HEK293T (cell line): ENCODE data around the gene GRIA4.

ENCODE experiments used
- CTCF ChIA-PET: fragments of 350-600 bp; formaldehyde crosslinking; extraction: SDS; loops from one replicate; lab custom pipeline; 2021; ENCODE audit warnings: antibody characterized with exemption, inconsistent platforms; lab: Yijun Ruan, JAX
- POLR2A ChIA-PET: fragments of 350-600 bp; formaldehyde crosslinking; extraction: SDS; loops from one replicate; lab custom pipeline; 2020; ENCODE audit warnings: antibody characterized with exemption, inconsistent platforms; lab: Yijun Ruan, JAX
- DNase-seq: peaks from one replicate; pipeline ENCODE4 v3.0.0; 2012; ENCODE audit warnings: mixed read lengths; ENCODE audit errors: extremely low spot score
- ARNT ChIP-seq: fragments of 450-650 bp; IDR thresholded peaks from 2 replicates; pipeline ENCODE4 v1.6.1; 2017; ENCODE audit warnings: mild to moderate bottlenecking
- BHLHE40 ChIP-seq: fragments of 450-650 bp; IDR thresholded peaks from 2 replicates; pipeline ENCODE4 v1.6.1; 2016; ENCODE audit warnings: mild to moderate bottlenecking, moderate library complexity, borderline replicate concordance
- CTBP1 ChIP-seq: fragments of 450-650 bp; IDR thresholded peaks from 2 replicates; pipeline ENCODE4 v1.6.1; 2016; ENCODE audit warnings: borderline replicate concordance
- ELF4 ChIP-seq: fragments of 450-650 bp; IDR thresholded peaks from 2 replicates; pipeline ENCODE4 v1.6.1; 2017; ENCODE audit warnings: antibody characterized with exemption
- FOXA1 ChIP-seq: fragments of 450-650 bp; IDR thresholded peaks from 2 replicates; pipeline ENCODE4 v1.6.1; 2016; ENCODE audit warnings: mild to moderate bottlenecking
- FOXK2 ChIP-seq: fragments of 450-650 bp; IDR thresholded peaks from 2 replicates; pipeline ENCODE4 v1.6.1; 2016; ENCODE audit warnings: mild to moderate bottlenecking
- FOXM1 ChIP-seq: fragments of 450-650 bp; IDR thresholded peaks from 2 replicates; pipeline ENCODE4 v1.6.1; 2017; ENCODE audit warnings: mild to moderate bottlenecking, borderline replicate concordance
- HDGF ChIP-seq: fragments of 450-650 bp; IDR thresholded peaks from 2 replicates; pipeline ENCODE4 v1.6.1; 2017; ENCODE audit warnings: antibody characterized with exemption, borderline replicate concordance
- L3MBTL2 ChIP-seq: fragments of 450-650 bp; conservative IDR thresholded peaks from 2 replicates; pipeline ENCODE4 v1.6.1; 2016; ENCODE audit warnings: mild to moderate bottlenecking
- LEF1 ChIP-seq: fragments of 450-650 bp; IDR thresholded peaks from 2 replicates; pipeline ENCODE4 v1.6.1; 2017; ENCODE audit warnings: mild to moderate bottlenecking, borderline replicate concordance
- NFRKB ChIP-seq: fragments of 450-650 bp; IDR thresholded peaks from 2 replicates; pipeline ENCODE4 v1.6.1; 2016; ENCODE audit warnings: mild to moderate bottlenecking, moderate library complexity
- PKNOX1 ChIP-seq: fragments of 450-650 bp; IDR thresholded peaks from 2 replicates; pipeline ENCODE4 v1.6.1; 2016
- SP1 ChIP-seq: fragments of 450-650 bp; IDR thresholded peaks from 2 replicates; pipeline ENCODE4 v1.6.1; 2017
- SUZ12 ChIP-seq: fragments of 450-650 bp; IDR thresholded peaks from 2 replicates; pipeline ENCODE4 v1.6.1; 2016; ENCODE audit warnings: mild to moderate bottlenecking
- TARDBP ChIP-seq: fragments of 450-650 bp; IDR thresholded peaks from 2 replicates; pipeline ENCODE4 v1.6.1; 2016
- ZNF384 ChIP-seq: fragments of 450-650 bp; IDR thresholded peaks from 2 replicates; pipeline ENCODE4 v1.6.1; 2016

The GRIA4 gene

GRCh38 chr11:105589346-105589745 lies 20.5 kb upstream of the GRIA4 start:
- TF ChIP-seq SP1: no peak
- no peak for TF ChIP-seq L3MBTL2
- no peak for TF ChIP-seq FOXA1
- no peak for TF ChIP-seq PKNOX1
- no peak for TF ChIP-seq HDGF
- no peak for TF ChIP-seq CTBP1
- no peak for TF ChIP-seq TARDBP
- no peak for TF ChIP-seq FOXK2
- no peak for TF ChIP-seq NFRKB
- no peak for TF ChIP-seq ARNT
- ChIA-PET CTCF (no interaction called here), POLR2A (no interaction called here)
- no peak for DNase-seq

DNA sequence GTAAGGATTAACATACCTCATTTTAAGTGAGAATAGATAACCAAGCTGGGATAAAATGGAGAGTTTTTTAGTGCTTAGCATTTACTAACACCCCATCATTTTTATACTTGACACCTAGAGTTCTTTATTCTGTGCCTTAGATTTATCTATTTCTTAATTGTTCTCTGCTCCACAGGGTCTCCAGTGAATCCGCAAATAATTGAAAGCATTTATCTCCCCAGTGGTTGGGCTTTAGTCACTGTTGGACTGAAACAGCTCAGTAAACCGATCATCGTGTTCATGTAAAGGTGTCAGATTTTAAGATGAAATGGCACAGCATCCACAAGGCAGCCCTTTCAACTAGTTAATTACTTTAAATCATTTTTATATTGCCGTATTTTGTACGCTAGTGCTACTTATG lies 17.8 kb upstream of the GRIA4 start:
- ChIA-PET POLR2A (no interaction called here), CTCF (no interaction called here)
- no peak for DNase-seq
- no peak for TF ChIP-seq BHLHE40
- TF ChIP-seq ELF4: no peak
- TF ChIP-seq NFRKB: no peak
- no peak for TF ChIP-seq SP1
- TF ChIP-seq PKNOX1: no peak
- TF ChIP-seq ZNF384: no peak
- TF ChIP-seq SUZ12: no peak
- TF ChIP-seq CTBP1: no peak

- POLR2A ChIA-PET: no interaction called here
- CTCF ChIA-PET: no interaction called here
Observed at GRCh38 chr11:105598371-105598770, 11.5 kb upstream of the GRIA4 start.

GRCh38 chr11:105603156-105603555 lies 6.7 kb upstream of the GRIA4 start:
- CTCF ChIA-PET: no interaction called here
- POLR2A ChIA-PET: no interaction called here

More at GRCh38 chr11:105598371-105598770, 11.5 kb upstream of the GRIA4 start:
- TF ChIP-seq NFRKB: no peak
- TF ChIP-seq ZNF384: no peak
- TF ChIP-seq L3MBTL2: no peak
- TF ChIP-seq PKNOX1: no peak
- TF ChIP-seq HDGF: no peak
- no peak for TF ChIP-seq LEF1
- no peak for TF ChIP-seq SP1
- no peak for DNase-seq

GRCh38 chr11:105609341-105609781 lies 512 bp upstream of the GRIA4 start:
- DNase-seq: peak; percentile 23
- POLR2A ChIA-PET: no interaction called here
- CTCF ChIA-PET: no interaction called here
- TF ChIP-seq PKNOX1: no peak

More at GRCh38 chr11:105603156-105603555, 6.7 kb upstream of the GRIA4 start:
- TF ChIP-seq ELF4 (no peak), BHLHE40 (no peak), HDGF (no peak), FOXM1 (no peak), LEF1 (no peak)
- DNase-seq: no peak

DNA sequence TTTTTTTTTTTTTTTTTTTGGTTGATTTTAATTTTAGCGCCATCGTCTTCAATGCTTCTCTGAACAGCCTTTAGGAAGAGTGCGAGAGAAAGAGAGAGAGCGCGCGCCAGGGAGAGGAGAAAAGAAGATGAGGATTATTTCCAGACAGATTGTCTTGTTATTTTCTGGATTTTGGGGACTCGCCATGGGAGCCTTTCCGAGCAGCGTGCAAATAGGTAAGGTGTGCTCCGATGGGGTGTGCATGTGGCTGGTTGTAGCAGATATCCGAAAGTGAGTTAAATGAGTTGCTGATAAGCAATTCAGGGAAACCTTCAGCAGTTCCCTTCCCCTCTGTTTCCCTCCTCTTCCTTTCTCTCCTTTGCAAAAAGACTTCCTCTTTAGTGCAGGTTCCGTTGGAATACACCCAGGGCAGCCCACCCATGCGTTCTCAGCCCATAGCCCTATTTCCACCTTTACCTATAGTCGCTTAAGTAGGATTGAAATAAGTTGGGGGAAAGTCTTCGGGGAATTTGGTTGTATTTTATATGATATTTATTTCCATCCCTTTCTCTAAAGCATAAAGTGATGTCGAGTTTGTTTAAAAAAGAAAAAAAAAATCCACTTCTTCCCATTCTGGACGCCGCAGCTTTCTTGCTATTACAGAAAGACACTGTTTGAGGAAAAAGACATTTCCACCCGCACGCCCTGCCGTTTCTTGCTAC lies 1.1 kb downstream of the GRIA4 start:
- no peak for DNase-seq
- no peak for TF ChIP-seq FOXM1
- no peak for TF ChIP-seq LEF1
- TF ChIP-seq ELF4: no peak
- no peak for TF ChIP-seq SP1
- no peak for TF ChIP-seq ARNT
- no peak for TF ChIP-seq FOXK2
- no peak for TF ChIP-seq NFRKB
- TF ChIP-seq ZNF384: no peak
- TF ChIP-seq CTBP1: no peak
- TF ChIP-seq PKNOX1: no peak
- no peak for TF ChIP-seq L3MBTL2
- TF ChIP-seq HDGF: no peak
- no peak for TF ChIP-seq BHLHE40
- no peak for TF ChIP-seq SUZ12
- no peak for TF ChIP-seq FOXA1
- CTCF ChIA-PET: no interaction called here

More for the DNA sequence above, 1.1 kb downstream of the GRIA4 start:
- POLR2A ChIA-PET: no interaction called here
